Activated naive CD8-positive, alpha-beta T cell treated with anti-CD3 and anti-CD28 coated beads, Interleukin-2, amount 10 ng/mL, durations not matched to agents 7 days and 5 days (primary cell): ENCODE data around the gene AQP6. TPM values are rescaled to one million over a fixed set of nuclear protein-coding genes. Genes with fewer than 3 reads are reported as not detected.

ENCODE experiments used
- total RNA-seq, 2 experiments: library from RNA; stranded (reverse); gene quantifications; one replicate each; pipeline ENCODE4 v1.2.3, GENCODE V29; 2021

The AQP6 gene
- total RNA-seq, 2 experiments from 2014 or later: not detected

Other genes with a start within 250 kb of the AQP6 start
- 100 to 1,000 TPM; 426 to 431 TPM for gene TMBIM6, start 231.4 kb upstream of the AQP6 start, total RNA-seq
- gene NCKAP5L, start 144.5 kb upstream of the AQP6 start, total RNA-seq: 10 to 100 TPM; 10.3 to 11.0 TPM
- 10 to 100 TPM in 1 of 2 experiments, 1 to 10 TPM in 1; 9.3 to 11.4 TPM for gene BCDIN3D, start 129.8 kb upstream of the AQP6 start, total RNA-seq
- under 1 TPM in 1 of 2 experiments, not detected in 1; 0.22 TPM for gene FAIM2, start 69.0 kb upstream of the AQP6 start, total RNA-seq
- gene AQP2, start 22.2 kb upstream of the AQP6 start, total RNA-seq: not detected
- not detected for gene AQP5, start 11.1 kb upstream of the AQP6 start, total RNA-seq
- 100 to 1,000 TPM; 132 to 135 TPM for gene RACGAP1, start 52.5 kb downstream of the AQP6 start, total RNA-seq
- 10 to 100 TPM; 31.3 to 33.3 TPM for gene ASIC1, start 84.6 kb downstream of the AQP6 start, total RNA-seq
- 10 to 100 TPM; 57.2 to 68.1 TPM for gene SMARCD1, start 112.4 kb downstream of the AQP6 start, total RNA-seq
- under 1 TPM; 0.33 to 0.91 TPM for gene GPD1, start 131.1 kb downstream of the AQP6 start, total RNA-seq
- 10 to 100 TPM; 47.5 to 54.2 TPM for gene COX14, start 139.3 kb downstream of the AQP6 start, total RNA-seq
- gene CERS5, start 194.4 kb downstream of the AQP6 start, total RNA-seq: 10 to 100 TPM; 47.1 to 53.0 TPM